GM19099 (cell line): Measurements from ENCODE around the gene TCF23.

Experiments used
- POLR2A ChIP-seq: IDR thresholded peaks from 3 replicates; pipeline ENCODE4 v1.6.1; 2011; ENCODE audit warnings: low read depth; ENCODE audit not compliant: insufficient read length; ENCODE audit errors: extremely low read depth

TCF23 gene

DNA sequence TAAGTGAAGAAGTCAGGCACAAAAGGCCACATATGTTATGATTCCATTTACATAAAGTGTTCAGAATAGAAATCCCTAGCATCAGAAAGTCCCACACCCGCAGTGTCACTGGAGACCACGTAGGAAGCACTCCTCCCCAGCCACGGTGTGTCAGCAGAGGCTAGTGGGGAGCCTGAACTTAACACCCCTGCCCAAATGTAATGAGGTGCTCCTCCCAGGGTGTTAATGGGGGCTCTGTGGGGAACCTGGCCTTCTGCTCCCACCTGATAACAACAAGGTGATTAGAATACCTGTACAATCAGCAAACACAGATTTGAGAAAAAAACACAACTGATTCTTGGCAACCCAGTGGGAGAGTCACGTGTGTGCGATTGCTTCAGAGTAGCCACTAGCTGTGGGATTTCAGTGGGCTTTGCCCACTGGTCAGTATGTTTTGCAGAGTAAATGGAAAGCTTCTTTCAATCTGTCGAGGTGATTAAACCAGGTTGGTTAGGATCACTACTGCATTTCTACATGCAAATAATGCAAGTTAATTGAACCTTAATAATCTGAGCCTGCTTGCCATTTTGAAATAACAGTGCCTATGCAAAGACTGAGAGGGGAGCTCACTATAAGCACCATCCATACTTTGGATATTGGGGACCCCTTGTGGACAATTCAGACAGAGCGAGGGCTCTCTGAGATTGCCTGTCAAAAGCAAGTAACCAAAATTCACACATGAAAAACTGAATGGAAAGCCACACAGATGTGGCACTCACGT is 42.4 kb downstream of the TCF23 start:
- TF ChIP-seq POLR2A, result no peak

GRCh38 chr2:27194538-27195354 is 45.9 kb downstream of the TCF23 start:
- no peak for TF ChIP-seq POLR2A

GRCh38 chr2:27198627-27199026 is 49.8 kb downstream of the TCF23 start:
- TF ChIP-seq POLR2A, result no peak

- TF ChIP-seq POLR2A, result no peak
These were observed 50.4 kb downstream of the TCF23 start for GRCh38 chr2:27199241-27199640.

- no peak for TF ChIP-seq POLR2A
These were observed 52.9 kb downstream of the TCF23 start for GRCh38 chr2:27201675-27202074.

- no peak for TF ChIP-seq POLR2A
These were observed 54.0 kb downstream of the TCF23 start for GRCh38 chr2:27202854-27203253.

GRCh38 chr2:27203741-27204140 is 54.9 kb downstream of the TCF23 start:
- TF ChIP-seq POLR2A, result no peak

DNA sequence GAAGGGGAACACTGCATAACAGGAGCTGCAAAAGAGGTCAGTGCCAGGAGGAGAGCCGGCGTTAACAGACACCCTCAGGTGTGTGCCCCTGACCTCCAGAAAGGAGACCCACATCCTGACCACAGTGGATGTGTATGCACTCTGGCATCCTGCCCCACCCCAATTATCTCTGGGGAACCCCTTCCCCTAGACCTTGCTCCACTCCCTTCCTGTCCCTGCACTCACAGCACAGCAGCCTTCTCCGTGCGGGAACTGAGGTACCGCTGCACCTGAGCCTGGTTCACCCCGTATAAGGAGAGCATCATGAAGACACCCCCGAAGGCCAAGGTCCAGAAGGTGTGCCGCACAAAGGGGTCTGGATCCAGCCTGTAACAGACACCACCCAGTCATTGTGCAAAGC is 55.8 kb downstream of the TCF23 start:
- no peak for TF ChIP-seq POLR2A

DNA sequence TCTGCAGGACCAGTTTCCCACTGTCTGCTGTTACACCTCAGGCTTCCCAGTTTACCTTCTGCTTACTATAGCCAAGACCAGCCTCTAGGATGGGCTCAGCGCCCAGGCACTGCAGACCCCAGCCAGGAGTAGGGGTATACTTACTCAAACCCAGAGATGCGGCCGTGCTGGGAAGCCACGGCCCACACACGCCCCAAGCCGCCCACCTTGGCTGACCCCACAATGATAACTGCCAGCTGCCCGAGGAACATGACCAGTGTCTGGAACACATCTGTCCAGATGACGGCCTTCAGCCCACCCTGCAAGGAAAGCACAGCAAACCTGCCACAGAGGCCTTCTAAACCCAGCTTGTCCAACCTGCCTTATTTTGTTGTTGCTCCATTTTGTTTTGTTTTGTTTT is 56.4 kb downstream of the TCF23 start:
- TF ChIP-seq POLR2A, result no peak

DNA sequence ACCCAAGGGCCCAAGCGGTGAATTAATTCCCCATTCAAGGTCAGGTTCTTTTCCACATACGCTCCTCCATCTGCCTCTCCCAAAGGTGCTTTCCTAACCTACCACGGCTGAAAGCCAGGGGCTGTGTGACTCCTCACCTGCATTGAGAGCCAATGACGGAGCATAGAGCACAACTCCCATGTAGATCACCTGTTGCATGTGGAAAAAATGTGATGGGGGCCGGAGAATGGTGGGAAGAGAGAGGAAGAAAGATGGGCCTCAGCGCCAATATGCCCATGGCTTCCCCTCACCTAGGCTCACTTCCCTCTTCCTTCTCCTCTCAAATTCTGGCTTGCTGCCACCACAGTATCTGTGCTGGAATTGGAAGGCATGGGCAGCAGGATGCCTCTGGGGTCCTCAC is 57.5 kb downstream of the TCF23 start:
- TF ChIP-seq POLR2A, result no peak
